HG02870 (cell line): Measurements from ENCODE around the gene COTL1.
"Not testable (repeated sequence)": the region's sequence is repeated elsewhere in the genome, so short reads cannot be mapped to it uniquely, and the experiment has no call there.

Experiments used
- ATAC-seq: cut with Tn5 transposase; IDR thresholded peaks from one replicate; pipeline ENCODE4 v1.9.1; 2021; ENCODE audit warnings: mild to moderate bottlenecking, moderate library complexity; ENCODE audit not compliant: unreplicated experiment

The COTL1 gene

DNA sequence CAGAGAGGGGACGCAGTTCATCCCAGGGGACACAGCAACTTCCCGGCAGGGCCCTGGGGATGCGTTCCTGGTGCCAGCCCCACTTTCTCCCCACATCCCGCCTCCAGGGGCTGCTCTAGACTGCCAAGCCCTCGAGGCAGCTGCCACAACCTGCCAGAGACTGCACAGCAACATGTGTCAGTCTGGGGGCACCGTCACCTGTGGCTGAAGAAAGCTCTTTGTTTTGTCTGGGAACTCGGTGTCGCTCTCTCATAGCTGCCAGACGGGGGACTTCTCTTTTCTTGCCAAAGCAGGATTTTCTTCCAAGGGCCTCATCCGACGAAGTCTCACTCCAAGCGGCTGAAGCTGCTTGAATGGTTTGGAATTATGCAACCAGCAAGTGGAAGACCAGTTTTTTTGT, 43.7 kb downstream of the COTL1 start:
- ATAC-seq = no peak

DNA sequence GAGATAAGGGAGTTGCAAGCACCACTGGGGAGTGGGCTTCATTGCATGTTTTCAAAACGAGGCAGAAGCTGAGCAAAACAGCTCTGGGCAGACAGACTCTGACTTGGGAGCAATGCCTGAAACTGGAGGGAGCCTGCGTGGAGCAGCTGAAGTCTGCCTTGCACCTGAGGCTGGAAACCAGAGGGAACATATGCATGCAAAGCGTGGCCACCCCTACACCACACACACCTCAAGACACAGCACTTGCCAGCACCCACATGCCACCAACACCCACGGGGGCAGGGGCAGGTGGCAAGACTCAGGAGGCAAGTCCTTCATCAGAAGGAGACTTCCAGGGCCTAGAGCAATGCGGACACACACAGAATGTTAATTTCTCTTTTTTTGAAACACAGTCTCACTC, 45.8 kb downstream of the COTL1 start:
- no peak for ATAC-seq

DNA sequence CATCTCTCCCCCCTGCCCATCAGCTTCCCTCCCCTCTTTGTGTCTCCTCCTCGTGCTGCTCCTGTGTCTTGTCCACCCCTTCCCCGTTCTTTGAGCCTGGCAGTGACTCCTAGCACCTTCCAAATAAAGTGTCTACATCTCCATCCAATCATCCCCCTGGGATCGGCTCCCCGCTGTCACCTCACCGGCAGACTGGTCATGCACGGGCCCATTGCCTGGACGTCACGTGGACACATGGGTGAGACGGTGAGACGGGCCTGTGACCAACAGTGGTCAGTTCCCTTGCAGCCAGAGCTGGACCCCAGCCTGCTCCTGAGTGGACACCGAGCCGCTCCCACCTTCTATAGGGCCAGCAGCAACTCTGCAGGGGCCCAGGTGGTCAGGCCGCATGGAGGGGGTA, 46.4 kb downstream of the COTL1 start:
- no peak for ATAC-seq

DNA sequence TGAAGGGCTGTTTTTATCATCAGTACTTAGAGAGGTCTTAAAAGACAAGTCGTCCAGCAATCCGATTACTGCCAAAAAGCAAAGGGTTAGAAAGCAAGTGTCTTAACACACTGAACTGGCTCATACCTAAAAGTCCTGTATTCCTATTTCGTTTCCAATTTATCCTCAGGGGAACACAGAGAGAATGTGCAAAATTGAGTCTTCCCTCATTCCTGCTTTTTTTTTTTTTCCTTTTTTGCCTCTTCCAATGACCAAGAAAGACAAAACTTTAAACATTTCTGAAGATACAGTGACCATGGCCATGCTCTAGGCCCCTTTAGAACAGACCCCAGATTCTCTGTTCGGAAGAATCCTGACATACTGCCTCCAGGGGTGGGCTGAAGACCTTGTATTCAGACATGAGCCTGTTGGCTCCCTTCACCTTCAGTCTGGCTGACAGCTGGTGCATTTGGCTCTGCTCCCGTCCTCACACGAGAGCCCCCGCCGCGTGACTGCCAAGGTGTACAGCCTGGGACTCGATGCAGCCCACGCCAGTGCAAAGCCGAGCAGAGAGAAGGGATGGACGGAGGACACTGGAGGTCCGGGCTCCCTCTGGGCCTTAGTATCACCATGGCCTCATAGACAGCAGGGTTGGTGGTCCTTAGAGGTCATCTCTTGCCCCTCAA, 47.0 kb downstream of the COTL1 start:
- ATAC-seq = no peak

DNA sequence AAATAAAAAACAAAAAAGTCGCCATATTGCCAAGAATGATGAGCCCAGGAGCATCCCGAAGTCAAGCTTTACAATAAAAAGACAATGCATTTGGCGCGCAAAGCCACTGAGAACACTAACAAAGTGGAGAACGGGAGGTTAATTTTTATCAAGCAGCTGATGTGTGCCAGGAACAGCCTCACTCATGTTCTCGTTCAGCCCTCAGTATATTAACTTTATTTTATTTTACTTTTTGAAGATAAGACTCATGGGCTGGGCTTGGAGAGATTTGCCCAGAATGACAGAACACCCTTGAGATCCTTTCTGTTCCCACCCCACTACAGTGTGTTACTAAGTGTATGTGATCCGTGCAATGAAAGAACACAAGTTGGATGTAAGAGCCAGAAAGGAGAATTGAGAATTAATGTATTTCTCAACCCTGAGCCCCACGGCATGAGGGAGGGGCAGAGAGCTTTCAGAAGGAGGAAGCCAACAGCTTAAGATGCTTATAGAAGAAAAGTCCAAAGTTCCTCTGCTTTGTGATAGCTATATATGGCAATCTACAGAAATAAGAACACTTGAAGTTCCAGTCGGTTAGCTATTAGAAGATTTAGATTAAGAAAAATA, 48.4 kb downstream of the COTL1 start:
- ATAC-seq = no peak

DNA sequence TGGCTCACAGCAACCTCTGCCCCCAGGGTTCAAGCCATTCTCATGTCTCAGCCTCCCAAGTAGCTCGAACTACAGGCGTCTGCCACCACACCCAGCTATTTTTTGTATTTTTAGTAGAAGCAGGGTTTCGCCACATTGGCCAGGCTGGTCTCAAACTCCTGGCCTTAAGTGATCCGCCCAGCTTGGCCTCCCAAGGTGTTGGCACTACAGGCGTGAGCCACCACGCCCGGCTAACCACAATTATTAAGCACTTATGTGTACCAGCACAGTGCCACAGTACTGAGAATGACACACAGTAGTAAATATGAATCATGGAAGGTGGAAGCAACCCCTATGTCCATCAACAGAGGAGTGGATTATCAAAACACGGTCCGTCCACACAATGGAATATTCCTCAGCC, 49.8 kb downstream of the COTL1 start:
- ATAC-seq = no peak

DNA sequence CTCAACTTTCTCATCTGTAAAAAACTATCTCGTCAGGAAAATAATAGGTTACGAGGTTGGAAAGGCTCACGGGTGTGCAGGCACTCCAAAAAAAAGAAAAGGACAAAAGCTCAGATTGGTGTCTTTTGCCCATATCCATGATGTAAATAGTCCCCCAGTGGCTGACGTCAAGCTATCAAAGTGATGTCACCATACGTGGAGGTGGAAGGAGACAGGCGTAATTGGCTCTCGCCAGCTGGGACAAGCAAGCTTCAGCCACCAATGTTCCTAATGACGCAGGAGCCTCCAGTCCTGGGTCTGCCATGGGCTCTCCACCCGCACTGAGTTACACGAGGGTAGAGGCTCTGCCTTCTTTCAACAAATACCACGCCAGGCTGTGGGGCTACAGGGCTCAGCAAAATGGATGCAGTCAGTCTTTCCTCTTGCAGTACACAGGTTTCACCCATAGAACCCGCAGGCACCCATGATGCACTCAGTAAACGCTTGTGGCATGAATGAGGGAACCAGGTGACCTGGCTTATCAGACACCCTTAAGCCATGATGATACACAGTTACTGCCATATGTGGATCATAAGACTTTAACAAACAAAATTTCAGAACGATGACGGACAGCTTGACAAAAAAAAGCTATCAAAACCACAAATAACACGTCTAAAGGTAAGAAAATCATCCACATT, 50.5 kb downstream of the COTL1 start:
- no peak for ATAC-seq

DNA sequence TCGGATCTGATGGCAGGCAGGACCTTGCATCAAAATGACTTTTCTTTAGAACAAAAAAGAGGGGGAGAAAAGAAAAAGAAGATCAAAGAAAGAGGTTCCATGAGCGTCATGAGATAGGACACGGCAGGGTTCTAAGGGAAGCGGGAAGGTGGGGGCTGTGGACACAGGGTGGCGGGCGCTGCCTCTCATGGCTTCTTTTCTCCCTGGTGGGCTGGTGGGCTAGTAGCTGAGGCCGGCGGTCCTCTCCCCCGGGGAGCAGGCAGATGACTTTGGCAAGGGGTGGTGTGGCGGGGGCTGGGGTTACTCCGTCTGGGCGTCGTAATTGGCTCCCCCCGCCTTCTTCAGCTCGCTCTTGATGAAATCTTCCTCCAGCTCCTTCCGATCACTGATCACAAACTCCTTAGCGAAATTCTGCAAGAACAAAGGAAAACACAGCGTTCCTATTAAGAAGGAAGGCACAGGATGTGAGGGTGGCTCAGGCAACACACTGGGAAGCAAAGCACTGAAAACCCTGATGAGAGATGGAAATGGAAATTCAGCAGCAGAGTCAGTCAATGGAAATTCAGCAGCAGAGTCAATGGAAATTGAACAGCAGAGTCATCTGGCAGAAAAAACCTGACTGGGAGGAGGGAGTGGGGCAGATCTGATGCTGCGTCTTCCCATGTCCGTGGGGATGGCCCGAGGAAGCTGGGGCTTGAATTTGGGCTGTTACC, 51.2 kb downstream of the COTL1 start:
- no peak for ATAC-seq

DNA sequence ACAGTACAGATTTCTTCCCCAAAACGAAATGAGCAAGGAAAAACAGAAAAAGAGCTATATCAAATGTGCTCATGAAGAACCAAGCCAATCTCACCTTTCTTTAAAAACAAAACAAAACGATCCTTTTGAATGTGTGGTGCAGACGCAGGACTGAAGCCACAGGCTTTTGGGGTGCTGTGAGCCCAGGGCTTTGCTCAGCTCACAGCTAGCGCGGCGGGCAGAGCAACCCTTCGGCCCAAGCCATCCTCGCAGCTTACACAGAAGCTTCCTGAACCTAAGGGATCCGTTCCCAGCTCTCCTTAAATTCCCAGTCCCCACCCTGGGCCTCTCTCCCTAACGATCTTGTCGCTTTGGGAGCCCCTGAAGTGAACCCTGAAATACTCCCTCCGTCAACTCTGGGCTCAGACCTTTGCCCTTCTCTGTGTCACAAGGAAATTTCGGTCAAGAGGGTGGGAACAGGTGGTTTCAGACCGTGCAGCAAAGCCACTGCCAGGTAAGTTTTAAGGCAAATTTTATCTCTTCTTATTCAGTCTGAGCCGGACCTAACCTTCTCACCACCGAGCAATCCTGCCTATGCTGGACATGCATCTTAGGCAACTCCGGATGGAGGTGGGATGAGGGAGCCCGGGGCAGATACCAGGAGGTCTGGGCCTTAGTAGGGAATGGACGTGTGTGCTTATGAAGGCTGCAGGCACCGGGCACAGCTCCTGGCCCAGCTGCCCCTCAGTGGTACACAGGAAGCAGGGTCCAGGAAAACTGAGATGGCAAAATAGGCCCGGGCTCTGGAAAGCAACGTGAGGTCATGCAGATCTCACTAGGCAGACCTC, 52.0 kb downstream of the COTL1 start:
- no peak for ATAC-seq

DNA sequence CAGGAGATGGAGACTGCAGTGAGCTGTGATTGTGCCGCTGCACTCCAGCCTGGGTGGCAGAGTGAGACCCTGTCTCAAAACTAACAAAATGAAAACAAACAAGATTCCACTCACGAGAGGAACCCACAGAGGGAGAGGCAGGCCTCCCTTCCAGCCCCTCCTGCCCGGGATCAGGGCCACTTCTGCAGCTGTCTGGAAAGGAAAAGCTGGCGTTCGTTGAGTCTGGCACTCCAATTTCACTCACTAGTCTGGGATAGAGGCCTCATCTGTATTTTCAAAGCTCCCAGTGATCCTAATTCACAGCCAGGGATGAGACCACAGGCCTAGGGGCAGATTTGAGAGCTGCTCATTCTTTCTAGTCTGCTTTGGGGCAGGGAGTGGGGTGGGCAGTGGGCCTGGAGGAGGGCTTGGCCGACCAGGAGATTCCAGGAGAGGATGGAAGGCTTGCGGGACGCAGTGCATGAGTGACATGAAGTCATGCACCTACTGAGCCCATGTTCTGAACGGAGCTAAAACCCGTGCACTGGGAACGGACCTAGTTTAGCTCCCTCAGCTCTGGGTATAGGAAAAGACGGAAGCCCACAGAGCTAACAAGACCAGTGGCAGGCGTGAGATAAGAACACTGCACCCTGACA, 54.0 kb downstream of the COTL1 start:
- ATAC-seq = no peak

DNA sequence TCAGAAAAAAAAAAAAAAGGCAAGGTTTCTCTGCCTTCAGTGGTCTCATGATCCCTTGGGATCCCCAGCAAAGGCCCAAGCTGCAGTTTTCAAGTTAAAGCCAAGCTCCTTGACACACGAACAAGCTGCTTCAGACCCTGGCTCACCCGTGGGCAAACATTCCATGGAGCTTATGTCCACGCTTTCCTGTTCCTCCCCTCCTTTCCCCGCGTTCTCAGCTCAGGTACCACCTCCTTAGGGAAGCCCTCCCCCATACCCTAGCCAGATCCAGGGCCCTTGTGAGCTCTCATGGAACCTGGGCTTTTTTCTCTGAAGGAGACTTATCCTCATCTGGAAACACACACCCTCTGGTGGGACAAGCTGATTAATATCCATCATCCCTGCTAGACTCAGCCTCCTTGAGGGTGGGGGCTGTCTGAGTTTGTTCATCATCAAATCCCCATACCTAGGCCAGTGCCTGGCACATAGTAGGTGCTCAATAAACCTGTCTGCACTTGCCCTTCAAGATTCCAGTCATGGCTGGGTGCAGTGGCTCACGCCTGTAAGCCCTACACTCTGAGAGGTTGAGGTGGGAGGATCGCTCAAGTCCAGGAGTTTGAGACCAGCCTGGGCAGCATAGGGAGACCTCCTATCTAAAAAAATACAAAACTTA, 54.7 kb downstream of the COTL1 start:
- no peak for ATAC-seq

DNA sequence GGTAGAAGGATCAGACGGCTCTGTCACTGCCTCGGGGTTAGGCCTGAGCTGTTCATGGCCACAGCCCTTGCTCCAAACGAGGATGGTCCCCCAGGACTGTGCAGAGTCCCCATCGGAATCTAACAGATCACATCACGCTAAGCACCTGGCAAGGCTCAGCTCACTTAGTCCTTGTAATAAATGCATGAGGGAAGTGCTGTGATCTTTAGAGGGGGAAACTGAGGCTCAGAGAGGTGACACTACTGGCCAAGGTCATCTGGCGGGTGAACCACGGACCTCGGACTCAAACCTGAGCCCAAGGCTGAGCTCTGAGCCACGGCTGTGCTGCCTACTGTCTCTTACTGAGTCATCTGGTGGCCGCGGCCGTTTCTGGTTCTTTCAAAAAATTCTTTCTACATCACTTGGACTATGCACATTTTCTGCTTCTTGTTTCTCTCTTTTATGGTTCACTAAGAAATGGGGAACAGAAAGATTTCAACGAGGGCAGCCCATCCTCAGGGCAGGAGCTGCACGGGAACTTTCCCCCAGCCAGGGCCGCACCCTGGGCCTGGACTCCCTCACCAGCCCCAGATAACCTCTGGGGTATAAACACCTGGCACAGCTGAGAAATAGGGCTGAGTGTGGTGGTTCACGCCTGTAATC, 55.6 kb downstream of the COTL1 start:
- no peak for ATAC-seq

DNA sequence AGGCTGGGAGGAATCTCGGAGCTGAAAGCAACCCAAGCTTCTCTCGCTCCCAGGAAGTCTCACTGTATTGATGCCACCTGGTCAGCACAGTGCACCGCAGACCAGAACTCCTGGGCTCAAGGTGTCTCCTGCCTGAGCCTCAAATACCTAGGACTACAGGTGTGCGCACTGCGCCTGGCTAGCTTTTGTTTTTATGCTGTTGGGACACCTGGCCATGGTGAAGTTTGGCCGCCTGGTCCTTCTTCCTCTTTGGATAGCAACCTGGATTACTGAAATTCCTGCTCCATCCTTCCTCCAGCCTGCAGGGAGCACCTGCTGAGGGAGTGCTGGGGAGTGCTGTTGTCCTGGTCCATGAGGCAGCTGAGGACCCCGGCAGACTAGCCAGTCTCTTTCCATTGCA, 56.6 kb downstream of the COTL1 start:
- no peak for ATAC-seq

DNA sequence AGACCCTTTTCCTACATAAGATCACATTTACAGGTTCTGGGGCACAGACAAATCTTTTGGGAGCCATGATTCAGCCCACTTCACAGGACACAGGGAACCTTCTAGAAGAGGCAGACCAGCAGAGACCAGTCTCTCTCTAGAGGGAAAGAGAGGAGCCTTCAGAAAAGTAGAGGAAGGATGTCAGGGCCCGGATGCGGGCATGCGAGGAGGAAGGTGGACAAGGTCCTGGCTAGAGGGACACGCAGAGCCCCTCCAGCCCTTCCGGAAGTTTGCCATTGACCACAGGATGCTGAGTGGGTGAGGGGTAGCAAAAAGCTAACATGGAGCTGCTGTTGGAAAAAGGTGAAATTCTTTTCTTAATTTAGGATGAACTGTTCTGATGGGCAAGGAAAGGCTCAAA, 57.6 kb downstream of the COTL1 start:
- ATAC-seq = no peak

DNA sequence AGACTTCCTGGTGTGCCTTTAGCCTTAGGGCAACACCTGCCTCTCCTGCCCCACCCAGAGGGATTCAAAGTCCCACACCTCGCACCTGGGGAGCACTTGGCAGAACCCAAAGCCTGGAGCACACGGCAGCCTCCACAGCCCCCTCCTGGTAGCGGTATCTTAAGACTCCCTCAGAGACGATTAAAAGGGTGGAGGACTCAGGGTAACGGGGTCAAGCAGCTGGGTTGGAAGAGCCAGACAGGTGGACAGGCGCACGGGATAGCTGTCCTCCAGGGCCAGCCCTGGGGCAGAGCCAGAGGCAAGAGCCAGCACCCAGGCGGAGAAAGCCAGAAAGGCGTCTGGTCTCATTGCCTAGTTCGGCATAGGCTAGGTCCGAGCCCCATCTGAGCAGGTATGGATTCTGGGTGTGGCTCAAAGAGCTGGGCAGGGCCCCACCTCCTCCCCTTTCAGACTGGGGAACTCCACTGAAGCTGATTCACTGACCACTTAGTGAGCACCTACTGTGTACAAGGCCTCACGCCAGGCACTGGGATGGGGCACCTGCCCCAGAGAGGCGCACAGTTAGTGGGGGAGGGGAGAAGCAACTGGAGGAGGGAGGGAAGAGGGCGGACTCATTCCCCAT, 58.5 kb downstream of the COTL1 start:
- ATAC-seq = no peak

DNA sequence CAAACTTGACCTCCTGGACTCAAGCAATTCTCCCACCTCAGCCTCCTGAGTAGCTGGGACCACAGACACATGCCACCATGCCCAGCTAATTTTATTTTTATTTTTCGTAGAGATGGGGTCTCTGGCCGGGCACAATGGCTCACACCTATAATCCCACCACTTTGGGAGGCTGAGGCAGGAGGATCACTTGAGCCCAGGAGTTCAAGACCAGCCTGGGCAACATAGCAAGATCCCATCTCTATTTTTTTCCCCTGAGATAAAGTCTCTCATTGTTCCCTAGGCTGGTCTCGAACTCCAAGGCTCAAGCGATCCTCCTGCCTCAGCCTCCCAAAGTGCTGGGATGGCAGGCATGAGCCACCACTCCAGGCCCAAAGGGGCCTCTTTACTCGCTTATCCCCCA, 59.0 kb downstream of the COTL1 start:
- not testable (repeated sequence) for ATAC-seq

DNA sequence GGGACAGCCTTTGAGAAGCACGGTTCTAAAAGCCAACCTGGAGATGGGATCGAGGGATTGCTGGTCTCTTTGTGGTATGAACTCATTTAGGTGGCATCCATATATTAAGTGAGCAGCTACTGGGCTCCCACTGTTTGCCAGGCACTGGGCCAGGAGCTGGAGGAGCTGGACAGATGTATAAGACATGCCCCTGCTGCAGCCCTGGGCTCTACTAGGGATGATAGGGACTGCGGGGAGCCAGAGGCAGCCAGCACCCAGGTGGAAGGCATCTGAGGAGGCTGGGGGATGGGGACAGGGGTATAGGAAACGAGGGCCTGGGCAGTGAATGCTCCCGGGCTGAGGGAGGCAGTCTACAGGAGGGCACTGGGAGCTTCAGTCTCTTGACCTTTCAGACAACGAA, 60.4 kb downstream of the COTL1 start:
- ATAC-seq = no peak

DNA sequence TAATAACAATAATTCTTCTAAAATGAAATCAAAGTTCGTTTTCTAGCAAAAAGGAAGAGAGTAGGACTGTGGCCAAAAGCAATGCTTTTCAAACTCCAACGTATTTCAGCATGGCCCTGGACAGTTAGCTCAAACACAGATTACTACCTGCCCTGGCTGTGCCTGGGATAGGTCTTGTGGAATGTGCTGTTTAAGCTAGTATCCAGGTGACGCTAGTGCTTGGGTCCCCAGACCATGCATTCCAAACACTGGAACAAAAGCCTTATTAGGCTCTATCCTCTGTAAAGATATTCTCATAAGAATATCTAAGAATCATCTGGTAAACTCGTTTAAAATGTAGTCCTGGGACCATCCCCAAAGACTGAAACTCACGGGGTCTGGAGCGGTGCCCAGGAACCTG, 60.8 kb downstream of the COTL1 start:
- no peak for ATAC-seq
